HG03460 (cell line): ENCODE measurements around the gene SOS2.

ENCODE experiments used
- ATAC-seq: cut with Tn5 transposase; IDR thresholded peaks from one replicate; pipeline ENCODE4 v1.9.1; 2021; ENCODE audit not compliant: unreplicated experiment

Gene SOS2

DNA sequence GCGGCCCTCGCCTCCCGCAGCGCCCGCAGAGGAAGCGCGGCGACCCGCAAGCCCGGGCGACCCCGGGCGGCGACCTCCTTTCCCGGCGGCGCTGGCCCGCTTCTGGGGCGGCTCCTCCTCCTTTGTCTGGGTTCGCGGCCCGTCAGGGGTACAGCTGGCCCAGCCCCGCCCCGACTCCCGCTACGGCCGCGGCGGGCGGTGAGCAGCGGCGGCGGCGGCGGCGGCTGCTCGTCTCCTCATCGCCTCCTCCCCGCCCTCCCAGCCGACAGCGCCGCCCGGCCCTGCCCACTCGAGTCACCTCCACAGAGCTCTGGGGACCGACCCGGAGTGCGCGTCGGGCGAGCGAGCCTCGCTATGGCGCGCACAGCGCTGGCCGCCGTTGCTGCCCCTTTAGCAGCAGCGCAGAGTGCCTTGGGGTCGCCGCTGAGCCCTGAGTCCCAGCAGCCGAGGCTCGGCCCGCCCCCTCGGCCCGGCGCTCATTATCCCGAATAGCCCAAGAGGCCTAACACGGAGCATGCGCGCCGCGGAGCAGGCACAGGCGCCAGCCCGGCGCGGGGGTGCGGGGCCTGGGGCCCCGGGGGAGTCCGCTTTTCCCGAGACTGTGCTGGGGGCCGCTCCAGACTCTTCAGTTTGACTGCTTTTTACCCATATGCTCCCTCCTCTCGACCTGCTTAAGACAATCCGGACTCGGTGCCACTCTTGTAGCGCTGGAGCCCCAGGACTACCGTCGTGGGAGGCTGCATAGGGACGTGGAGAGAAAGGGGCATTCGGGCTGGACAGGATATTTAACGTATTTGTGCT, at the start of gene SOS2:
Gene SOS2, minus strand, starts transcription at position 104 of the 801 bp plus-strand sequence. CDS start 295 bp downstream, outside the sequence.
- ATAC-seq, result peak; percentile 80

DNA sequence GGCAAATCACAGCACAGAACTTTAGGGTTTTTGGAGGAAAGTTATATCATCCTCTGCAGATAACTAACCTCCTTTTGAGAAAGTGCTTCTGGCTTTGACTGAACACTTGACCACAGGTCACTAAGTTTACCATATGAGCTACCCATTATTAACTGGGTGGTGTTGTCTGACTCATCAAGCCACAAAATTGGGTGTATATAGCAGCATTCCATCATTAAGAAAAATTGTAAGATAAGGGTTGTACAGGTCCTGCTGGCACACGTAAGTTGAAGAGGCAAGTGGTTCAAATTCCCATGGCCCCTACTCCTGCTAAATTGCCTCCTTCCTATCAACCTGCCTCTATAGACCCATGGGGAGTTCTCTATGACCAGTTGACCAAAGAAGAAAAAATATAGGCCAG, 41.1 kb upstream of the SOS2 start:
- no peak for ATAC-seq

DNA sequence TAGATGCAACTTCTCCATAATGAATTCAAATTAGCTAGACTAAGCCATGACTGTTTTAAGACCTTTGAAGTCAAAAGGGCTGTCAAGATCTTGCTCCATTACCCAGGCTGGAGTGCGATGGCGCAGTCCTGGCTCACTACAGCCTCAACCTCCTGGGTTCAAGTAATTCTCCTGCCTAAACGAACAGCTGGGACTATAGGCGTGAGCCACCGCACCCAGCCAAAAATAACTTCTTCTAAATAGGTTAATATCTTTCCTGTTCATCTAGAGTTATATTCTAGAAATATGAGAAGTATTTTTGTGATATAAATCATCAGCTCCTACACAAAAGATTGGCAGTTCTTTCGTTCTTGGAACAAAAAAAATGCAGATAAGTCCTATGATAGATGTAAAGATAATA, 39.6 kb upstream of the SOS2 start:
- no peak for ATAC-seq

DNA sequence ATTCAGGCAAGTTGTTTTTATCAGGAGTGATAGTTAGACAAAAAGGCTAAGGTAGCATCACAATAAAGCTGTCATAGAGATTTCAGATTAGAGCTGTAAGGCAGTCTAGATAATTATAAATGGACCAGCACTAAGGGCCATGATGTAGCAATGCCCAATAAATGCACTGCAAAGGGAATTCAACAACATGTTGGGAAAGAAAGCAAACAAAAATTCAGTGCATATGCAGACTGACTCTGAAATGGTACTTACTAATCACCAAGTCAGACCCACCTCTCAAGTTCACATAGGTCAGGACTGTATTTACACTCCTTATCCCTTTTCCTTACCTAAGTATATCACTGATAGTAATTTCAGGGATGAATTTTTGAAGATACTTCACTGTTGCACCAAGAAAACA, 33.7 kb upstream of the SOS2 start:
- no peak for ATAC-seq

DNA sequence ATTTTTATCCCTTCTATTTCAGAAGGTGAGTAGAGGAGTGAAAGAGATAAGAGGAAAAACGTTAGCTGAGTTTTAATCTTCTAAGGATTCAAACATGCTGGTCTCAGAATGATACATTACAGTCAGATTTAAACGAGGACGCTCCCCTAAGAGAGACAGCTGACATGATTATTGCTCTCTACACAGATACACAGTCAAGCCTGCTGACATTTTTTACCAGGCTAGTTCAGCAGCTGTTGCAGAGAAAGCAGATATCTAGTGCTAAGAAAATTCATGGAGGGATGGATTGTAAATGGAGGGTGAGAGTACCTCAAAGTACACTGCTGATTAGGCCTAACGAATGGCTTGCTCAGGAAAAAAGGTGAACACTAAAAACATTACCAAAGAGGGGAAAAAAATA, 31.9 kb upstream of the SOS2 start:
- ATAC-seq, result no peak

DNA sequence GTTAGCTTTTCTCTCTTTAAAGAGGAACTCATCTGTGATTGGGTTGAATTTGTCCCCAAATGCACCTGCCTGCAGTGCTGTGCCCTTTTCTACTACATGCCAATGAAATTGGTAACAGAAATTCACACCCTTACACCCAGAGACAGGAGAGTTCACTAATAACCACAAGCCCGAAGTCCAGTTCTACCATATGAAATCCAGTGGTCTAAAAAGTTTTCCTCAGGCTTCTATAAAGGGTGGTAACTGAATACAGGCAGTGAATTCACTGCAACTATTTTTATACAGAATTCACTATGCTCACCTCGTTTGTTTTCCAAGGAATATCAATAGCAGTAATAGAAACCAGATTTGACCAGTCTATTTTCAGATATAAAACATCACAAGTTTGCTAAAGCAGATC, 31.5 kb upstream of the SOS2 start:
- no peak for ATAC-seq

DNA sequence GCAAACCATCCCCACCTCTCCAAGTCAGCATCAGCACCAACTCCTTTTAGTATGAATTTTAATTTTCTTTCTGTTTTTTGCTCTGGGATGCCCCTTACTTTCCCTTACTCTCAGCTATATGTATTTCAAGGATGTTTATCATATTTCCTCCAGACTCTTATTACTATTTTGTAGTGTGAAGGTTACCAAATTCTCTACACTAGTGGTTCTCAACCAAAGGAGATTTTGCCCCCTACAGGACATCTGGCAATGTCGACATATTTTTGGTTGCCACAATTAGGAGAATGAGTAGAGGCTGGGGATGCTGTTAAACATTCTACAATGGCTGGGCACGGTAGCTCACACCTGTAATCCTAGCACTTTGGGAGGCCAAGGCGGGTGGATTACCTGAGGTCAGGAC, 29.1 kb upstream of the SOS2 start:
- no peak for ATAC-seq

DNA sequence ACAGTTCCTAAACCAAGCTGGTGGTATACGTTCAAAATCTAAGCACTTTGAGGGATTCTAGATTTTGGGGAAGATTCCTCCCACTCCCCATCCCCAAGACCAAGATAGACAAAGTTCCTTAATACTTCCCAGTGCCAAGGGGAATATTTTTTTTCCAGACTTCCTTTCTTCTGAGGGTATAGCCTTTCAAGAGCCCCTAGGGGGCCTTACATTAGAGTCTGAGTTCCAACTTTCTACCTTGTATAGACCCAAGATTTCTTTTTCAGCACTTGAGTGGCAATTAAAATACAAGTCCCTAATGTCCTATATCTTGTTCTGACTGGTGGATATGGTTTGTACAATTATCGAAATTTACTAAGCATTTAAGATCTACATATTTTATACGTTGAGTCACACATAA, 28.7 kb upstream of the SOS2 start:
- ATAC-seq, result no peak

GRCh38 chr14:50257732-50258131, 26.4 kb upstream of the SOS2 start:
- no peak for ATAC-seq

DNA sequence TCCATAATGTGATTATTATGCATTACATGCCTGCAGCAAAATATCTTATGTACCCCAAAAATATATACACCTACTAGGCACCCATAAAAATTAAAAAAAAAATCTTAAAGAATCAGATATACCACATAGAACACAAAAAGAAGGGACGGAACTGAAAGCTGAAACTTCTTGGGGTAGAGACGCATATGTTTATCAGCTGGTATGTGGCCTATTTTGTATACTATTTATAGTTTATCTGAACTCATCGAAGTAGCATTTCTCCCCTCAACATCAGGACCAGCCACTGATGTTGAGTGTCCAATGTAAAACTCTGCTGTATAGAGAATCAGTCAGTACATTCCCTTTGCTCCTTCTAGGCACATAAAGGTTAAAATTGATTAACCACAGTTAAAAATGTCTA, 22.9 kb upstream of the SOS2 start:
- ATAC-seq, result no peak

DNA sequence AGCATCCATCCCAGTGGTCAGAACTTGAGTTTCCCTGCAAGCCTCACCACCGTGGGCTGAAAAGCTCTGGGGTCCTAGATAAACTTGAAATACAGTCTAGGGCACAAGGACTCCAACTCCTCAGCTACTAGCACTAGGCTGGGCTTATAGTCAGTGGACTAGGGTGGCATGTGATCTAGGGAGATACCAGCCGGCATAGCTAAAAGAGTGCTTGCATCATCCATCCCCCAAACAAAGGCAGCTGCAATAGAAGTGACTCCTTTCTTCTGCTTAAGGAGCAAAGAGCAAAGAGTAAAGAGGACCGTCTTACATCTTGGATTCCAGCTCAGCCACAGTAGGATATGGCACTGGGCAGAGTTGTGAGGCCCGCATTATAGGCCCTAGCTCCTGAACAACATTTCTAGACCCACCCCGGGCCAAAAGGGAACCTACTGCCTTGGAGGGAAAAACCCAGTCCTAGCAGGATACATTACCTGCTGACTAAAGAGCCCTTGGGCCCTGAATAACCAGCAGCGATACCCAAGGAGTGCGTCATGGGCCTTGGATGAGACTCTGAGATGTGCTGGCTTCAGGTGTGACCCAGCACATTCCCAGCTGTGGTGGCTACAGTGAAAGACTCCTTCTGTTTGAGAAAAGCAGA, 17.9 kb upstream of the SOS2 start:
- ATAC-seq, result no peak

DNA sequence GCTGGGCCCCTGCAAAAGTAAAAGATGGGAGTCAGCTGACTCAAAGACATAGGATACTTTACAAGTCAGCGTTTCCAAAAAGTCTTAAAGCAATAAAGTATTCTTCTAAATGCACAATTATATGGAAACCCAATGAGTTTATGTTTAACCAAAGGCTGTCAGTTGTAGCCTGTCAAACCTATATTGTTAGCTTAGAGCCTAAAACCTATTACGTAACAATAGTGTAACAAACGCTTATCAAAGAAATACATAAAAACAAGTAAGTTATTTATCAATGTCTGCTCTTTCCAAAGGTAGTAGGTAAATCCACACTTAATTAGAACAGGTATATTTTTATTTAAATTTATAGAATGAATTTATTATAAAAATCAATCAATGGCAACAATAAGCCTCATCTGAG, 15.9 kb upstream of the SOS2 start:
- ATAC-seq, result no peak

GRCh38 chr14:50242566-50243310, 11.4 kb upstream of the SOS2 start:
- ATAC-seq, result no peak

DNA sequence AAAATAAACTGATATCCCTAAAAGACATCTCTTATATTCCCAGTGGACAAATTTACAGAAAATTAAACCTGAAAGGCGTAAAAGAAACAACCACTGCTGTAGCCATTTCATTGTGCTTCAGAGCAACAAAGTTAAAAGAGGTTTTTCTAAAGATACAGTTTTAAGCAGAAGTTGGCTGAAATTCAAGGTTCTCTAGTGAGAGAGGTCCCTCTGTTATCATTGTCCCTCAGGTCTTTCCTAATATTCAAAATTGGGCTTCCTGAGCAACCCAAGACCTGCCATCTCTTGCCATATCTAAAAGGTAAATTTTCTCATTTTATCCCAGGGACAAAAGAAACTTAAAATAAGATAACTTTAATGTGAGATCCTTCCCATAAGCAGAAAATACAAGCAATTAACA, 10.7 kb upstream of the SOS2 start:
- ATAC-seq, result no peak

DNA sequence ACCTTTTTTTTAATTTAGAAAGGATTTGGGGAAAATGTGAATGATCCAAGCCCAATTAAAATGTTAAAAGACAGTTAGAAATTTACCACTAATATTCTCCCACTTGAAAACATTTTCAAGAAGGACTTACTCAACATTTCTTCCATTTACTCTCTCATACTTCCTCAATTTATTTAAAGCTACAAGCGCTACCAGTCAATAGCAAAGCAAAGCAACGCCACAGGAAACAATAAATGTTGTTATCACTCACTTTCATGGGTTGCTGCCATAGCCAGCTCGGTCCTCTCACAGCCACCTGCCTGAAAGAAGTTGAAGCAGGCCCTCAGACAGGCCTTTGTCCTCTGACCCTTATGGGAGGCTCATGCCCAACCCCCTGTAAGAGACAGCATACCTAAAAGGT, 6.0 kb upstream of the SOS2 start:
- ATAC-seq, result no peak

DNA sequence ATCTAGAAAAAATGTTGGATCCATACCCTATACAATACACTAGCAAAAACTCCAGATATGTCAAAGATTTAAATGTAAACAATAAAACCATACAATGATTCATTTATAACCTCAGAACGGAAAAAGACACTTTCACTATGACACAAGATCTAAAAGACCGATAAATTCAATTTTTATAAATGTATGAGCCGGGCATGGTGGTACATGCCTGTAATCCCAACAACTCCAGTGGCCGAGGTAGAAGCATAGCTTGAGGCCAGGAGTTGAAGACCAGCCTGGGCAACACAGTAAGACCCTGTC, 2.5 kb upstream of the SOS2 start:
- no peak for ATAC-seq

GRCh38 chr14:50233166-50233950, 2.0 kb upstream of the SOS2 start:
- ATAC-seq, result no peak

- no peak for ATAC-seq
Observed at GRCh38 chr14:50232276-50232642, 881 bp upstream of the SOS2 start.

DNA sequence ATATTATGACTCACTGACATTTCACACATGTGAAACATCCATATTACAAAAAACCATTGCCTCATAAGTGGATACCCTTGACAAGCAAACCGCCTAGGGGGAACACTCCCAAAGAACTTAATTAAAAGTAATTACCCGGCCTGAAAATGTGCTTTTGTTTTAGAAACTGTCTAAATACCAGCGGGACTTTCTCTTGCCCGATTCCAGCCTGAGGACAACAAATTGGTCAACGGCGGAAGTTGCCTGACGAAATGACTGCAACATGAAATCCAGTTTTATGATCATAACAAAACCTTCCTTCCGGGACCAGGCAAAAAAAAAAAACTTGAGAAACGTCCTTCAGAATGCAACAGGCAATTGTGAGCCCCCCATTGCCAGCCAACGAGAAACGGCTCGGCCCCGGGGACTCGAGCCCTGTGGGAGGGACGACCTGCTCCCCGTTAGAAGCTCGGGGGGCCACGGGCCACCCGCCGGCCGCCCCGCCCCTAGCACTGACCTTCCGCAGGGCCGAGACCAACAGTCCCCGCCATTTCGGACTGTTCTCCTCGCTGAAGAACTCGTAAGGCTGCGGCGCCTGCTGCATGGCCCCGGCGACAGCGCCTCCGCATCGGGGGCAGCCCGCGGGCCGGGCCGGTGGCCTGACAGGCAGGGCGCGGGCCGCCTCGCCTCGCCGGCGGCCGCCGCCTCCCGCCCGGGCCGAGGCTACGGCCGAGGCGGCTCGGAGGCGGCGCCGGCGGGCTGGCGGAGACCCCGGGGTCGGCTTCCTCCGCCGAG, 490 bp downstream of the SOS2 start:
- peak; percentile 25 for ATAC-seq

GRCh38 chr14:50230401-50230700, 1.0 kb downstream of the SOS2 start:
- no peak for ATAC-seq

DNA sequence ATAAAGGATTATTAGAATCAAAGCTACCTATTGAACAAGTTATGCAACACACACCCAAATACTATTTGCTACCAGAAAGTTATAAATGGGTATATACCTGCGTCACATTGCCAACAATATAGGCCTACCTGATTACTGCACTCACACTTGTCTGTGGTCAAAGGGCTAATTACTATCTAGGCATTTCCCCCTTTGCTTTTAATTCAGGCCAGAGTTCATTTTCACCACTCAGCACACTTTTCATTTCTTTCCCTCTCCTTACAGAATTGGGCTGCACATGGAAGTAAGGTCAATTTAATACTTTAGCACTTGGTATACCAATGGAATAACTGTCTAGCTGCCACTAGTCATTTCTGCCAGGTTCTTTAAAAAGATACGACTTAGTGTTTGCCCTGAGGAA, 1.7 kb downstream of the SOS2 start:
- ATAC-seq, result no peak
